Naive thymus-derived CD8-positive, alpha-beta T cell (primary cell): ENCODE results near the gene TBK1. TPM values are rescaled to one million over a fixed set of nuclear protein-coding genes. Genes with fewer than 3 reads are reported as not detected.

Experiments used
- ATAC-seq, 2 donors: fragments of 150-1000 bp; cut with Tn5 transposase in 1 of 2; sonication (Bioruptor Pico), chemical (Tn5 transposase) in 1 of 2; 1 replicate in 1 of 2; 2 replicates in 1 of 2; pipeline ENCODE4 v1.10.0; 2021; ENCODE audit warnings: mild to moderate bottlenecking in 2 of 2, moderate library complexity in 2 of 2
- POLR2A ChIA-PET: fragments of 350-600 bp; sonication (Branson Sonifier 250); formaldehyde crosslinking; loops from one replicate; lab custom pipeline; 2021; ENCODE audit warnings: antibody characterized with exemption; lab: Charles Lee
- DNase-seq, 10 donors: peaks; one replicate each; pipeline versions ENCODE4 v3.0.0 to v3.0.0-alpha.2; 2020 to 2022
- H3K27ac Mint-ChIP-seq, 10 donors: one replicate each; pipeline ENCODE4 v1.8.0; 2020 to 2022; ENCODE audit warnings: mild to moderate bottlenecking in 10 of 10, mixed read lengths in 10 of 10, moderate library complexity in 4 of 10, inconsistent platforms in 1 of 10
- H3K27me3 Mint-ChIP-seq, 5 donors: one replicate each; pipeline ENCODE4 v1.8.0; 2021 to 2022; ENCODE audit warnings: mixed read lengths in 5 of 5
- H3K36me3 Mint-ChIP-seq, 3 donors: one replicate each; pipeline ENCODE4 v1.8.0; 2020 to 2022; ENCODE audit warnings: mixed read lengths in 3 of 3, mild to moderate bottlenecking in 2 of 3, inconsistent platforms in 1 of 3
- H3K4me1 Mint-ChIP-seq, 4 donors: one replicate each; pipeline ENCODE4 v1.8.0; 2021 to 2022; ENCODE audit warnings: mixed read lengths in 4 of 4
- H3K4me3 Mint-ChIP-seq, 10 donors: one replicate each; pipeline ENCODE4 v1.8.0; 2020 to 2022; ENCODE audit warnings: mild to moderate bottlenecking in 10 of 10, mixed read lengths in 10 of 10, moderate library complexity in 6 of 10, inconsistent platforms in 1 of 10
- H3K9me3 Mint-ChIP-seq, 9 donors: one replicate each; pipeline ENCODE4 v1.8.0; 2020 to 2022; ENCODE audit warnings: mixed read lengths in 9 of 9, mild to moderate bottlenecking in 3 of 9, inconsistent platforms in 1 of 9, moderate library complexity in 1 of 9
- polyA plus RNA-seq, 3 donors: library from polyadenylated mRNA; unstranded; fragments of 300-500 nt; fragmentation: Illumina TruSeq; gene quantifications; one replicate each; pipeline ENCODE4 v1.2.3, GENCODE V29; 2021
- total RNA-seq, 8 experiments: library from RNA in 2 of 8; stranded (reverse) in 2 of 8; gene quantifications; one replicate each; pipeline ENCODE4 v1.2.3 and lab custom pipeline; 2021 to 2026

TBK1 gene
- total RNA-seq (10 to 100 TPM; 12.4 to 15.2 TPM), polyA plus RNA-seq (1 to 10 TPM; 6.1 to 9.7 (median 6.6) TPM), total RNA-seq (lab: John Stamatoyannopoulos, UW) (8.4 to 33.4 (median 25.4) reads per million in 6 experiments)

DNA sequence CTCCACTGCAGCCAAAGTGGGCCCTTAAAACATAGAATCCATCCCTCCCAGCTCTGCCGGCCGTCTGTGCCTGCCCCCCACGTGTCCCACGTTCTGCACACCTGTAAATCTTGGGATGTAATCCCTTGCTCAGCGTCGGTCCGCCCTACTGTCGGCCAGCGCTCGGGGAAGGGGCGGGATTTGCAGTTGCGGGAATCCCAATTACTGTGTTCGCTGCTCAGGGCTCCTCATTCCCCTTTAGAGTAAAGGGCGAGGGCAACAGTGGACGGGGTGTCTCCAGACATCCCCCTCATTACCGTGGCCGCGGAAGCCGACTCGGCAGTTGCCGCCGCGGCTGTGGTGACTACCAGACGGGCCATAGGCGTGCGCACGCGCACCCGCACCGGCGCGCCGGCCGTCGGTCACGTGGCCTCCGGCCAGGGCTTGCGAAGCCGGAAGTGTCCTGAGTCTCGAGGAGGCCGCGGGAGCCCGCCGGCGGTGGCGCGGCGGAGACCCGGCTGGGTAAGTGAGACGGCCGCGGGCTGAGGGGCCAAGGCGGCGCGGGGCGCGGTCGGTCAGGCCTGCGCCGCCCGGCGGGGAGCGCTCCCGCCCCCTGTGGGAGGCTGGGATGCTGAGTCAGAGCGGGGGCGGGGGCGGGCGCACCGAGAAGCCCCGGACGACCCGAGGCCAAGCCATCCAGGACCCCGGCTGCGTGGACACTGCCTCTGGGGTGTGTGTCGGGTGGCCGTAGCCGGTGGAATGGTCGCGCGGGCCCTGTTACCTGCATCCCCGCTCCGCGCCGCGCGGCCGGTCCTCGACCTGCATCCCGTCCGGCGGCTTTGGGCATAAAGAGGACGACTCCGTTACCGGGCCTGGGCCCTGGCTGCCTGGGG is at the start of gene TBK1:
Gene TBK1, plus strand, starts transcription at position 434 of the 872 bp plus-strand sequence. CDS start 3,751 bp downstream, outside the sequence.
- peak; percentile 64 to 79 for ATAC-seq
- Mint-ChIP-seq H3K4me1 (peaks cover 14 to 45% (median 41%) of the 10 kb centered on the region in 4 donors), H3K4me3 (peak within 1 kb of the TSS; percentile 89 to 95 (median 92)), H3K36me3 (peaks cover 0 to 8% (median 0%) of the 10 kb centered on the region in 3 donors), H3K27ac (peak within 1 kb of the TSS; percentile 88 to 96 (median 94)), H3K9me3 (no peaks in the 10 kb centered on the region), H3K27me3 (no peaks in the 10 kb centered on the region)
- peak in 9 of 10 donors; percentile 11 to 66 (median 41) for DNase-seq
- POLR2A ChIA-PET = interaction anchor here (1.0 kb wide), 1 partner anchor 210 kb away, joined by 5 read pairs; no protein-coding TSS in a partner anchor

DNA sequence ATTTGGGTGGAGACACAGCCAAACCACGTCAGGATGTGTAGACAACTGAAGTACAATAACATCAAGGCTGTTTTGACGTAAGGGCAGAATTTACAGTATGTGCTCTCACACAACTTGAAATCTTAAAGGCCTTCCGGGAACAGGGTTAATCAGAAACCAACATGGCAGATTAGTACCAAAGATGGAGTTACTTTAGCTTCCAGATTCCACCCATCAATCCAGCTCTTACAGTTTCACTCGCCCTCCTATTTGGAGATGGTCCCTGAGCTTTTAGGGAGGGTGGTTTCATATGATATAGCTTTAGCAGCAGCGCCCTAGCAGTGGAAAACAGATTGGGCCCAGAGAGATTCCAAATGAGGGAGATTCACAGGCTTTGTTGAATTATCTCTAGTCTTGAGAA is 49.7 kb upstream of the TBK1 start:
- ATAC-seq (no peak), DNase-seq (no peak)
- Mint-ChIP-seq H3K27ac (peak overlapping the region in 1 of 10 donors; percentile 70), H3K9me3 (no peaks in the 10 kb centered on the region), H3K4me1 (peaks cover 7 to 27% (median 22%) of the 10 kb centered on the region in 4 donors), H3K36me3 (no peaks in the 10 kb centered on the region), H3K27me3 (peaks cover 0 to 6% (median 0%) of the 10 kb centered on the region in 5 donors), H3K4me3 (no peak overlapping the region)
- POLR2A ChIA-PET = interaction anchor here (0.7 kb wide), 1 partner anchor 272 kb away, joined by 3 read pairs; no protein-coding TSS in a partner anchor

DNA sequence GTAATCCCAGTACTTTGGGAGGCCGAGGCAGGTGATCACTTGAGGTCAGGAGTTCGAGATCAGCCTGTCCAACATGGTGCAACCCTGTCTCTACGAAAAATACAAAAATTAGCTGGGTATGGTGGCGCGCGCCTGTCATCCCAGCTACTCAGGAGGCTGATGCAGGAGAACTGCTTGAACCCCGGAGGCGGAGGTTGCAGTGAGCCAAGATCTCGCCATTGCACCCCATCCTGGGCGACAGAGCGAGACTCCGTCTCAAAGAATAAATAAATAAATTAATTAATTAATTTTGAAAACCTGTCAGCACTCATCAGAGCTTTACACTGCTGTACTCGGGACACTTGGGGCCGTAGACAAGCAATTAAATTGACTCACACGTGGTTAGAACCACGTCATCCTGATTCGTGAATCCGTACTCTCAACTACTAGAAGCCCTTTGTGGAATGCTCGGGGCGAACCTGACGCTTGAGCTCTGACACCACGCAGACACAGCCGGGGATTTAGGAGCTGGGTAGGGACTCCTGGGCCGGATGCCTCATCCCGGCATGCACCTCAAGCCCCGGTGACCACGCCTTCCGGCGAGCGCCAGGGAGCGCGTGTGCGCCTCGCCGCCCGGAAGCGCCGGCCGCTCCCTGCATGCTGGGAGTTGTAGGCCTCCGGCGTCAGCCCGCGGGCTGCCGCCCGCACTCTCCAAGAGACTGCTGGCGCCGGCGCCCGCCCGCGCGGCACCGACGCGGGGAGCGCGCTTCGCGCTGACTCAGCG is 48.0 kb upstream of the TBK1 start, which contains the start of gene XPOT:
Gene XPOT, plus strand, starts transcription at position 686 of the 763 bp plus-strand sequence. CDS start 5,644 bp downstream, outside the sequence.
- Mint-ChIP-seq H3K27me3 (peaks cover 0 to 3% (median 0%) of the 10 kb centered on the region in 5 donors), H3K27ac (peak within 1 kb of the TSS; percentile 86 to 98 (median 96)), H3K9me3 (no peaks in the 10 kb centered on the region), H3K4me1 (peaks cover 9 to 33% (median 25%) of the 10 kb centered on the region in 4 donors), H3K36me3 (no peaks in the 10 kb centered on the region), H3K4me3 (peak within 1 kb of the TSS; percentile 92 to 99 (median 95))
- ATAC-seq (peak; percentile 94 to 96), DNase-seq (peak; percentile 83 to 94 (median 90))
- POLR2A ChIA-PET = interaction anchor here (1.0 to 1.8 kb wide), 5 partner anchors 13 to 559 kb away, joined by 3 to 12 read pairs (median 4); partner anchors contain the start of genes C12orf56, KICS2 and SRGAP1

DNA sequence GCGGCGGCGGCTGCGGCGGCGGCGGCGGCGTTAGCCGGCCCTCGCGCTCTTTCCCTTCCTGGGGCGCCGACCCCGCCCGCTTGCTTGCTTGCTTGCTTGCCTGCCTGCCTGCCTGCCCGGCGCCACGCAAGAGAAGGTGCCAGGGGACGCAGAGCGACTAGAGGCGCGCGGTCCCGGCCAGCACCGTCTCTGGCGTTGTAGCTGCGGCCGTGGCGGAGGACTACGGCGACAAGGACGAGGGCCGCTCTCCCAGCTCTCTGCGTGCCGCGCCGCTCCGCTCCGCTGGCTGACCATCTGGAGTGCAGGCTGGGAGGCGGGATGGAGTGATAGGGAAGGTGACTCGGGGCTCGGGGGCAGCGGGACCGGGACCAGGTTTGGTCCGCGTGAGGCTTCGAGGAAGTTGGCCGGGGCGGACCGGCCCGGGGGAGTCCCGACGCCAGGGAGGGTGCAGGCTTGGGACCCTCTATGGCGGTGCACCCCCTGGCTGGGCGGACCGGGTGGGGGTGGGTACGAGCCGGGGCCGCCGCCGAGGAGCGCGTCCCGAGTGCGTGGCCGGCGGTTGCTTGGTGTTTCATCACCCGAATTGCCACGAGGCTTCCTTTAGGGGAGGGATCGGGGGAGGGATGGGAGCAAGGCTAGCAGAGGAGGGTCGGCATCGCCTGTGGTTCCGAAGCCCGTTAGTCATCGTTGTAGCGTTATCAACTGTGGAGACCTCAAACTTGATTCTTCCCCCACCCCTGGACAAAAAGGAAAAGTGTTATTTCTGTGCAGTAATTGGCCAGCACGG is 47.3 kb upstream of the TBK1 start:
- Mint-ChIP-seq H3K36me3 (peaks cover 0 to under 1% (median 0%) of the 10 kb centered on the region in 3 donors), H3K27me3 (no peaks in the 10 kb centered on the region), H3K4me1 (peaks cover 9 to 33% (median 25%) of the 10 kb centered on the region in 4 donors), H3K4me3 (peak overlapping the region; percentile 92 to 99 (median 95)), H3K27ac (peak overlapping the region; percentile 86 to 97 (median 94)), H3K9me3 (no peaks in the 10 kb centered on the region)
- ATAC-seq = peak; percentile 0 to 17
- POLR2A ChIA-PET = interaction anchor here (0.5 to 1.8 kb wide), 6 partner anchors 14 to 560 kb away, joined by 3 to 12 read pairs (median 4); partner anchors contain the start of genes C12orf56, KICS2 and SRGAP1
- peak in 8 of 10 donors; percentile 14 to 77 (median 24) for DNase-seq

DNA sequence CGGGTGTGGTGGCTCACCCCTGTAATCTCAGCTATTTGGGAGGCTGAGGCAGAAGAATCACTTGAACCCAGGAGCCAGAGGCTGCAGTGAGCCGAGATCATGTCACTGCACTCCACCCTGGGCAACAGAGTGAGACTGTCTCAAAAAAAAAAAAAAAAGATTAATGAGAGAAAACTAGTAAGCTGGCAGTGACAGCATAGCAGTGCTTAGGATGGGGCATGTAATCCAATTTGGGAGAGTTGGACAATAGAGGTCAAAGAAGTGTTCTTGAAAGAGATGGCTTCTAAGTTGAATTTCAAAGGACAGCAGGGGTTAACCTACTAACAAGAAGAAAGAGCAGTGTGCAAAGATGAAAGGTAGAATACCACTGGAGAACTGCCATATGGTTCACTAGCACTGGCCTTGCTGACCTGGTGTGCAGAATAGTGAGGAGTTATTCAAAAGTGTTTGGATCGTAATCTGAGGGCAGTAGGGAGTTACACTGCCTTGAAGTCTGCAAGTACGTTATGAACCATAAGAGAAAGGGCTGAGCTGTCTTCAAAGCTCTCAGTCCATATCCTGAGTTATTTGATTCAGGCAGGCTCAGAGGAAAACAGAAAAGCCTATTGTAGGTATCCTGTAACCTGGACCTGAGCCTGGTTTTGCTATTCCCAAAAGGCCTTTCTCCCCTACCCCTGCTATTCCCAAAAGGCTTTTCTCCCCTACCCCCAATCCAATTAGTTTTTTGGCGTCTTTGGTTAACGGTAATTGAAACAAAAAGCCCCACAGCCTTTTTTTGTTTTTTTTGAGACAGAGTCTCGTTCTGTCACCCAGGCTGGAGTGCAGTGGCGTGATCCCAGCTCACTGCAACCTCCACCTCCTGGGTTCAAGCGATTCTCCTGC is 44.3 kb upstream of the TBK1 start:
- POLR2A ChIA-PET = no interaction called here
- Mint-ChIP-seq H3K4me3 (no peak overlapping the region), H3K27ac (peak overlapping the region in 2 of 10 donors; percentile 12 to 57), H3K36me3 (peaks cover 0 to 26% (median 8%) of the 10 kb centered on the region in 3 donors), H3K9me3 (no peaks in the 10 kb centered on the region), H3K27me3 (no peaks in the 10 kb centered on the region), H3K4me1 (peaks cover 7 to 33% (median 26%) of the 10 kb centered on the region in 4 donors)
- ATAC-seq (no peak), DNase-seq (no peak)

DNA sequence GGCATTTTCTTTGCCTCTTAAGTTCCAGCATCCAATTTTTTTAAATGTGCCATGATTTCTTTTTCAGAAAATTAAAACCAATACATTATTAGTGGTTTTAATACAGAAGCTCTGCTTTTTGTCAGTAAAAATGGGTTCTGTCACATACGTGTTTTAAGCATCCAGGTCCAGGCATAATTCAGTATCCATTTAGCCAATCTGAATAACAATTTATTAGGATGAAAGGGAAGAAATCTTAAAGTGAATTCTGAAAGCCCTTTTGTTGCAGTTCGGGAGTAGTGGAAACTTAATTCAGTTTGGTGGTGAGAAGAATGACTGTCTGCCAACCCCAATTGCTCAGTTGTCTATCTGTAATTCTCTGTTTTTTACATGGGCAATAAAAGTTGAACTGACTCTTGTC is 40.5 kb upstream of the TBK1 start:
- Mint-ChIP-seq H3K36me3 (peaks cover 0 to 62% (median 25%) of the 10 kb centered on the region in 3 donors), H3K27ac (no peak overlapping the region), H3K4me1 (peaks cover 2 to 13% (median 9%) of the 10 kb centered on the region in 4 donors), H3K27me3 (no peaks in the 10 kb centered on the region), H3K4me3 (no peak overlapping the region), H3K9me3 (no peaks in the 10 kb centered on the region)
- no peak for DNase-seq
- ATAC-seq = no peak
- POLR2A ChIA-PET = no interaction called here

DNA sequence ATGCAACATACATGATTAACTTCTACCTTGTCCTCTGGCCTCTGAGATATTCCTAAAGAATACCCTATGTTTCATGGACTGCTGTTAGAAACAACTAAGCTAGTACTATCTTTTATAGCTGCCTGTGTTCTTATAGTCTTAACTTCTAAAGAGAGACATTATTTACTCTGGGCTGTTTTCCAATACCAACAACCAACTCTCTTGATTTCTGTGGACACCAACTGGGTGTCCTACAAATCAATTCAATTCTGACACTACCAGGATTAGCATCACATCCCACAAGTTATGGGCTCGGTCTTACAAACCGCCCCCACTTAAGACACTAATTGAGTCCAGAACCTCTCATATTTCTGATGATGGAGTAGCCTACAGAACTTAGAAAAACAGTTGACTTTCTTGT is 39.5 kb upstream of the TBK1 start:
- Mint-ChIP-seq H3K36me3 (peaks cover 0 to 72% (median 31%) of the 10 kb centered on the region in 3 donors), H3K4me1 (peaks cover 2 to 4% (median 3%) of the 10 kb centered on the region in 4 donors), H3K27ac (peak overlapping the region in 1 of 10 donors; percentile 49), H3K9me3 (no peaks in the 10 kb centered on the region), H3K4me3 (no peak overlapping the region), H3K27me3 (no peaks in the 10 kb centered on the region)
- ATAC-seq (no peak), DNase-seq (no peak)
- POLR2A ChIA-PET = no interaction called here

DNA sequence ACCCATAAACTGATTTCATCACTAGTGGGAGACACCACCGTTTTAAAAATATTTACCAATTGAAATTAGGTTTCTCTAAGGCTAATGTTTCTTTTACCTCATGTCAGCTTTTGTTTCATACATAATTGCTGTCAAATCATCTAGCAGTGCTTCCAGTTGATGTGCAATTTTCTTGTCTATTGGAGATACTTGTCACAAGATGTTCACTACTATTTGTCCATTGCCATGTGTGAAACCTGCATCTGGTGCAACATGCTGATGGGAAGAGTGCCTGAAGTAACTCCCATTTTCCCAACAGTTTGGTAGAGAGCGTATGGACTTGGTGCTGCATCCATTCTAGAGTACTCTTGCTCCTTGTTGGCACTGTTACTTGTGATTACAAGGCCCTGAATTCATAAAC is 38.0 kb upstream of the TBK1 start:
- Mint-ChIP-seq H3K36me3 (peaks cover 3 to 85% (median 36%) of the 10 kb centered on the region in 3 donors), H3K4me3 (no peak overlapping the region), H3K27me3 (no peaks in the 10 kb centered on the region), H3K9me3 (no peaks in the 10 kb centered on the region), H3K27ac (no peak overlapping the region), H3K4me1 (peaks cover 0 to 2% (median under 1%) of the 10 kb centered on the region in 4 donors)
- POLR2A ChIA-PET = no interaction called here
- ATAC-seq (no peak), DNase-seq (no peak)

DNA sequence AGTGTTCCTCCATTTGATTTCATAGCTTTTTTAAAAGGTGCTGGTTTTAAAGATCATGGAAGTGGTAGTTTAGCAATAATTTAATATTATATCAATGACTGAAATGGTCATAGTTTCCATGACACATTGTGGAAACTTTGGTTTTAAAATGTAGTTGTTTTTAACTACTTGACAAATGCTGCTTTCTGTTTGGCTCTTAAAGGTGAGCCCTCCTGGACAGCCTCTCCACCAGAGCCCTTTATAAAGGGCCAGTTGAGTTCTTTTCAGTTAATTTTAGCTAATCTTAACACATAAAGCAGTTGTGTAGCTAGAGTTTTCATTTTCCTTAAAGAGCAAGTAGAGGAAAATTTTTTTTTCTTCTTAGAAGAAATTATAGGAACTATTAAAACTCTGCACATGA is 33.7 kb upstream of the TBK1 start:
- Mint-ChIP-seq H3K4me1 (peaks cover 0 to 1% (median 0%) of the 10 kb centered on the region in 4 donors), H3K4me3 (no peak overlapping the region), H3K27me3 (no peaks in the 10 kb centered on the region), H3K36me3 (peaks cover 4 to 92% (median 47%) of the 10 kb centered on the region in 3 donors), H3K9me3 (no peaks in the 10 kb centered on the region), H3K27ac (no peak overlapping the region)
- POLR2A ChIA-PET = no interaction called here
- ATAC-seq (no peak), DNase-seq (no peak)

DNA sequence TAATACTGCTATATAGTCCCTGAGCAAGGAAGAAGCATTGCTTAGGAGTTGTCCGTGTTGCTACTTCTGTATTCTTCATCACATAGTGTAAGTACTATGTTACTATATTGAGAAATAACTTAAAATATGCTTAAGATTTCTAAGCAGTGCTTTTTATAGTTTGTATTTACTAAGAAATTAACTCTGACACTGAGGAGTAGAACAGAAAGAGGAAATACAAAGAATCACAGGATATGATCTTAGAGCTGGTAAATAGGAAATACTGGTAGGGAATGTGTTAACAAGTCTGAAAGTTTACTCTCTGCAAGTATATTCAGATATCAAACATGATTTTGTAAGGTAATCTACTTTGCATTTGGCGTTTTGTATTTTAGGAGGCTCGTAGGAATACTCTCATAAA is 32.2 kb upstream of the TBK1 start:
- ATAC-seq (no peak), DNase-seq (no peak)
- POLR2A ChIA-PET = no interaction called here
- no peaks in the 10 kb centered on the region for H3K9me3 Mint-ChIP-seq
- no peaks in the 10 kb centered on the region for H3K27me3 Mint-ChIP-seq
- peaks cover 0 to 1% (median 0%) of the 10 kb centered on the region in 4 donors for H3K4me1 Mint-ChIP-seq
- peak overlapping the region in 1 of 10 donors; percentile 24 for H3K27ac Mint-ChIP-seq
- no peak overlapping the region for H3K4me3 Mint-ChIP-seq
- peaks cover 6 to 91% (median 48%) of the 10 kb centered on the region in 3 donors for H3K36me3 Mint-ChIP-seq

DNA sequence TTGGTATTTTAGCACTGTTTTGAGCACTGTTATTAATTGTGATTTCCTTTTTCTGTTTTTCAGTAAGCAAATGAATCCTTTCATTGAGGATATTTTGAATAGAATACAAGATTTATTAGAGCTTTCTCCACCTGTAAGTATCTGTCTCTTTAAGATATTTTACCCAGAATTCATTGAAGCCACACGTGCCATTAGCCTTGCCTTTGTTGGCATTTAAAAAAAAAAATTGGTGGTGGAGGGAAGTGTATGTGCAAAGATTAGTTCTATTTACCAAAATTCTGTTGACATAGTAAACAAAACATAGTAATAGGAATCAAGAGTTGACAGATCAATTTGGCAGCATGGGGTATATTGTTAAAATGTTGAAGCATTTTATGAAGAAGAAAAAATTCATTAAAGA is 23.9 kb upstream of the TBK1 start:
- ATAC-seq = no peak
- no peak overlapping the region for H3K4me3 Mint-ChIP-seq
- no peak for DNase-seq
- H3K27me3 Mint-ChIP-seq = no peaks in the 10 kb centered on the region
- peaks cover 15 to 95% (median 58%) of the 10 kb centered on the region in 3 donors for H3K36me3 Mint-ChIP-seq
- H3K9me3 Mint-ChIP-seq = no peaks in the 10 kb centered on the region
- H3K27ac Mint-ChIP-seq = peak overlapping the region in 1 of 10 donors; percentile 15
- no peaks in the 10 kb centered on the region for H3K4me1 Mint-ChIP-seq
- POLR2A ChIA-PET = no interaction called here
